Sigmoid colon (tissue), 7 donors: ENCODE results near the gene CNTLN. TPM values are rescaled to one million over a fixed set of nuclear protein-coding genes. Genes with fewer than 3 reads are reported as not detected.

ENCODE experiments used
- DNase-seq: peaks from one replicate; pipeline ENCODE4 v3.0.0-alpha.2; 2019
- H3K27ac ChIP-seq, 4 donors: fragments of 200-600 bp; sonication (generic); one replicate each; pipeline ENCODE4 v1.5.1; 2016 to 2019; ENCODE audit warnings: mild to moderate bottlenecking in 1 of 4
- H3K27me3 ChIP-seq, 3 donors: fragments of 200-600 bp; sonication (generic); one replicate each; pipeline ENCODE4 v1.5.1; 2019; ENCODE audit warnings: mild to moderate bottlenecking in 1 of 3
- H3K36me3 ChIP-seq, 4 donors: fragments of 200-600 bp; sonication (generic); one replicate each; pipeline ENCODE4 v1.5.1; 2016 to 2019
- H3K4me1 ChIP-seq, 4 donors: fragments of 200-600 bp; sonication (generic); one replicate each; pipeline ENCODE4 v1.5.1; 2017 to 2019
- H3K4me3 ChIP-seq, 4 donors: fragments of 200-600 bp; sonication (generic); one replicate each; pipeline ENCODE4 v1.5.1; 2017 to 2019; ENCODE audit warnings: mild to moderate bottlenecking in 2 of 4, moderate library complexity in 1 of 4
- H3K9me3 ChIP-seq, 4 donors: fragments of 200-600 bp in 3 of 4; sonication (generic) in 3 of 4; one replicate each; pipeline versions ENCODE4 v1.5.1 to v1.6.1; 2013 to 2019
- EP300 ChIP-seq, 4 donors: sonication (generic); formaldehyde crosslinking; IDR thresholded peaks; one replicate each; pipeline ENCODE4 v1.6.1; 2017; ENCODE audit warnings: antibody characterized with exemption in 4 of 4
- POLR2A ChIP-seq, 2 donors: fragments of 450-650 bp; IDR thresholded peaks; one replicate each; pipeline ENCODE4 v1.6.1; 2016; ENCODE audit warnings: antibody characterized with exemption in 2 of 2, mild to moderate bottlenecking in 2 of 2, moderate library complexity in 2 of 2
- POLR2AphosphoS5 ChIP-seq, 4 donors: sonication (generic); formaldehyde crosslinking; IDR thresholded peaks; one replicate each; pipeline ENCODE4 v1.6.1; 2017; ENCODE audit warnings: antibody characterized with exemption in 4 of 4
- WGBS, 2 donors: extraction: QIAGEN DNeasy Blood & Tissue Kit; methylation state at CpG; one replicate each; pipeline ENCODE4 v1.1.7; 2013; 5-methylcytosine and 5-hydroxymethylcytosine counted together
- intact Hi-C: fragments of 100-400 bp; cut with DNase I; formaldehyde crosslinking; loops from one replicate; pipeline ENCODE4 v1.15.1; 2023
- polyA plus RNA-seq, 3 donors: library from polyadenylated mRNA; stranded (reverse); fragments of 200-250 nt; gene quantifications; one replicate each; pipeline ENCODE4 v1.2.3, GENCODE V29; 2013
- total RNA-seq, 4 donors: library from RNA; depleted of rRNA; stranded (reverse); fragments of >200 nt; gene quantifications; one replicate each; pipeline ENCODE4 v1.1.0, GENCODE V29; 2016
- TF ChIP-seq, protein P1 (sequence below), 4 experiments: fragments of 450-650 bp in 3 of 4; fragments of 200-600 bp in 1 of 4; IDR thresholded peaks; one replicate each; pipeline ENCODE4 v1.5.1; 2016 to 2019; ENCODE audit warnings: antibody characterized with exemption in 4 of 4, mild to moderate bottlenecking in 3 of 4, moderate library complexity in 2 of 4
- donor health status: healthy with polysubstance abuse.
- donor health status: Bipolar disorder and iron deficiency.
- donor health status: healthy.

The CNTLN gene
- total and polyA plus RNA-seq, 7 donors: 0.92 to 22.4 (median 12.1) TPM

DNA sequence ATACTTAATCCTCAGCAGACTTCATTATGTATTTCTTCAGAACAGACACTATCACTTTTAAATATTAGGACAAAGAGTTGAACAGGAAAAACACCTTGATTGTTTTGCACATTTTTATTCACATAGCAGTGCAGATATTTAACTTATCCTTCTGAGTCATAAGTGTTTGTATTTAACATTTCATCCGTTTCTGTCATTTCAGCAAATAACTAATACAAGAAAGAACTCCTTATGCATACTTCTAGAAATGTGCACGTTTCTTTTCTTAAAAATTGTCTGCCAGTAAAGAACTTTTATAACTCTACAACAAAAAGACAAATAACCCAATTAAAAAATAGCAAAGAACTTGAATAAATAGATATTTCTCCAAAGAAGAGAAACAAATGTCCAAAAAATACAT lies 3.3 kb upstream of the CNTLN start:
- DNase-seq: no peak
- H3K4me1 ChIP-seq: peaks cover 0 to 13% (median 8%) of the 10 kb centered on the region in 4 donors
- no peak overlapping the region for H3K4me3 ChIP-seq
- intact Hi-C loops: no loop called here
- H3K27ac ChIP-seq: no peak overlapping the region
- TF ChIP-seq POLR2A (IDR thresholded peaks at IDR 0.05) (no peak), EP300 (IDR thresholded peaks at IDR 0.05) (no peak), POLR2AphosphoS5 (IDR thresholded peaks at IDR 0.05) (no peak)
- TF ChIP-seq, protein P1, sequence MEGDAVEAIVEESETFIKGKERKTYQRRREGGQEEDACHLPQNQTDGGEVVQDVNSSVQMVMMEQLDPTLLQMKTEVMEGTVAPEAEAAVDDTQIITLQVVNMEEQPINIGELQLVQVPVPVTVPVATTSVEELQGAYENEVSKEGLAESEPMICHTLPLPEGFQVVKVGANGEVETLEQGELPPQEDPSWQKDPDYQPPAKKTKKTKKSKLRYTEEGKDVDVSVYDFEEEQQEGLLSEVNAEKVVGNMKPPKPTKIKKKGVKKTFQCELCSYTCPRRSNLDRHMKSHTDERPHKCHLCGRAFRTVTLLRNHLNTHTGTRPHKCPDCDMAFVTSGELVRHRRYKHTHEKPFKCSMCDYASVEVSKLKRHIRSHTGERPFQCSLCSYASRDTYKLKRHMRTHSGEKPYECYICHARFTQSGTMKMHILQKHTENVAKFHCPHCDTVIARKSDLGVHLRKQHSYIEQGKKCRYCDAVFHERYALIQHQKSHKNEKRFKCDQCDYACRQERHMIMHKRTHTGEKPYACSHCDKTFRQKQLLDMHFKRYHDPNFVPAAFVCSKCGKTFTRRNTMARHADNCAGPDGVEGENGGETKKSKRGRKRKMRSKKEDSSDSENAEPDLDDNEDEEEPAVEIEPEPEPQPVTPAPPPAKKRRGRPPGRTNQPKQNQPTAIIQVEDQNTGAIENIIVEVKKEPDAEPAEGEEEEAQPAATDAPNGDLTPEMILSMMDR (IDR thresholded peaks at IDR 0.05): no peak
- no peaks in the 10 kb centered on the region for H3K36me3 ChIP-seq
- H3K27me3 ChIP-seq: no peaks in the 10 kb centered on the region
- 82 to 83% methylated on average over 2 of the region's 2 CpGs for WGBS, 2 donors
- no peaks in the 10 kb centered on the region for H3K9me3 ChIP-seq

DNA sequence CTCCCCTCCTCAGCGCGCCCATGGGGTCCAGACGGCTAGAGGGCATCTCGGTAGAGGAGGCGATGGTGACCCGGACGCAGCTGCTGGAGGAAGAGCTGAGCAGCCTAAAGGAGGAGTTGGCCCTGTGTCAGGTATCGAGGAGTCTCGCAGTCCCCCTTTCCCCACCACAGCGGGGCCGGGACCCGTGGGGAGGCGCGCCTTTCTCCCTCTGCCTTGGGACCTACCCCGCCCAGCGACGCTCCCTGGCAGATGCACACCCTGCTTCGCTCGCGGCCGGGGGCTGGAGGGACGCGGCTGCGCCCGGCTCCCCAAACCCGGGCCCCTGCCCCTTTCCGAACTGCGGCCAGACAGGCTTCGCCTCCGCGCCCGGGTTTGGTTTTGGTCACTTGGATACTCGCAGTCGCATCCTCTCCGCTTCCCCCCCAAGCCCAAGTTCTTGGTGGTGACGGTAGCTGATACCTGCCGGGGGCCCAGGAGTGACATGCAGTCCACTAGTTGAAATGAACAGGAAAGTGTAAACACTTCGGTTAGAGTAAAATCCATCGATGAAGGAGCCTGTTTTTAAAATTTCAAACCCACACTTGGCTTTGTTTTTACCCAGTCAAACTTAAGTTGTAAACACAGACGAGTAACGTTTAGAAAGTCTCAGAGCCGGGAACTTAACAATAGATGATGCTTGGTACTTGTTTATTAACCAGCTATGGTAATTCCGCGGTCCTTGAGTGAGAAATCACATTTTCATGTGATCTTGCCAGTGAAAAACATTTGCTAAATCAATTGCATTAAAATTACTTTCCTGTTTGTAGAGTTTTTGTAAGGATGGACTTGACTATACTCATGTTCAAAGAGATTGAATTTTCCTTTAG lies 688 bp downstream of the CNTLN start:
- TF ChIP-seq POLR2AphosphoS5 (IDR thresholded peaks at IDR 0.05) (peak in 1 of 4 donors; percentile 9), EP300 (IDR thresholded peaks at IDR 0.05) (no peak), POLR2A (IDR thresholded peaks at IDR 0.05) (no peak)
- TF ChIP-seq, protein P1 (IDR thresholded peaks at IDR 0.05): no peak
- DNase-seq: peak; percentile 80
- Histone ChIP-seq H3K4me1 (peaks cover 0 to 13% (median 8%) of the 10 kb centered on the region in 4 donors), H3K9me3 (no peaks in the 10 kb centered on the region), H3K27me3 (no peaks in the 10 kb centered on the region), H3K4me3 (peak overlapping the region; percentile 71 to 96 (median 78)), H3K27ac (peak overlapping the region; percentile 84 to 92 (median 87)), H3K36me3 (no peaks in the 10 kb centered on the region)
- intact Hi-C loops: loop anchor here (2.0 kb wide), 1 partner anchor 19 kb away; no protein-coding TSS in a partner anchor
- WGBS, 2 donors: 1% methylated on average over 44 of the region's 44 CpGs

DNA sequence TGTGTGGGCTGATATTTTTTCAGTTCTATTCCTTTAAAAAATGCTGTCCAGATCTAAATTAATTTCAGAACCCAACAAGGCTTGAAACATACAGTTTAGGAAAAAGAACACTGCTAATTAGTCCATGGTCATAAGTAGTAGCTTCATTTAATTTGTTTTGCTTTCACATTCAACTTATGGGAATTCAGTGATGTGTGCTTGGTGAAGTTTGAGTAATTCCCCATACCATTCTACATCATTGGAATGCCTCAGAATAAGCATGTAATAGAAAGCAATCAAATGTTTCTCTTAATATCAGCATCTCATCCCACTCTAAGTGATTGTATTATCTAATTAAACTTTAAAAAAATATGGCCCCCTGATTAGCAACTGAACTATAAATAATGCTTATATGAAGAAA lies 2.7 kb downstream of the CNTLN start:
- TF ChIP-seq POLR2AphosphoS5 (IDR thresholded peaks at IDR 0.05): no peak
- TF ChIP-seq, protein P1 (IDR thresholded peaks at IDR 0.05): no peak
- TF ChIP-seq POLR2A (IDR thresholded peaks at IDR 0.05): no peak
- no peak for TF ChIP-seq EP300 (IDR thresholded peaks at IDR 0.05)
- Histone ChIP-seq H3K36me3 (no peaks in the 10 kb centered on the region), H3K27ac (no peak overlapping the region), H3K4me1 (peaks cover 0 to 13% (median 8%) of the 10 kb centered on the region in 4 donors), H3K27me3 (no peaks in the 10 kb centered on the region), H3K4me3 (no peak overlapping the region), H3K9me3 (no peaks in the 10 kb centered on the region)
- no peak for DNase-seq
- intact Hi-C loops: no loop called here

DNA sequence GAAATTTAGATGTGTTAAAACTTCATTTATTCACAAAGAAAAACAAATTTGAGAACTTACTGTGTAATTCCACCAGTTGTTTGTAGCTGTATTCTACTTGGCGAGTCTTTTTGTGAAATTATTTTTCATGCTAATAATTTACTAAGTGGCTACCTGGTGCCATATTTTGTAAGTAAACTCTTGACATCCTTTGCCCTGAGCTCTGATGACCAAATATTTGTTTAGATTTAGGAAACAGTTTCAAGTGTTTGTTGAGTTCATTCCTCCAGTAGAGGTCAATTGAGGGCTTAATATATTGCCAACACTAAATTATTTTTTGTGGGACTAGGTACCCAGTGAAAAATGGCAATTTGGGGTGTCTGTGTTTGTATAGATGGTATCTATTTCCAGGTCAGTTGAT lies 3.7 kb downstream of the CNTLN start:
- no peaks in the 10 kb centered on the region for H3K36me3 ChIP-seq
- H3K4me1 ChIP-seq: peaks cover 0 to 13% (median 8%) of the 10 kb centered on the region in 4 donors
- H3K27ac ChIP-seq: no peak overlapping the region
- DNase-seq: no peak
- no peak overlapping the region for H3K4me3 ChIP-seq
- 95% methylated on average over 1 of the region's 1 CpG for WGBS, 2 donors
- TF ChIP-seq, protein P1 (IDR thresholded peaks at IDR 0.05): no peak
- TF ChIP-seq POLR2AphosphoS5 (IDR thresholded peaks at IDR 0.05): no peak
- TF ChIP-seq POLR2A (IDR thresholded peaks at IDR 0.05): no peak
- no peak for TF ChIP-seq EP300 (IDR thresholded peaks at IDR 0.05)
- intact Hi-C loops: no loop called here
- H3K9me3 ChIP-seq: no peaks in the 10 kb centered on the region
- no peaks in the 10 kb centered on the region for H3K27me3 ChIP-seq
